Natural killer cell treated with Interleukin-12 subunit alpha and Interleukin-12 subunit beta and Interleukin-15 and Interleukin-18, amount 100 ng/mL, for 72 hours (primary cell): Measurements from ENCODE around the gene VPREB3. TPM values are rescaled to one million over a fixed set of nuclear protein-coding genes. Genes with fewer than 3 reads are reported as not detected.

Experiments used
- ATAC-seq, 2 donors: fragments of 150-1000 bp; cut with Tn5 transposase in 1 of 2; sonication (Bioruptor Pico), chemical (Tn5 transposase) in 1 of 2; 2 replicates each; pipeline ENCODE4 v1.10.0; 2021
- DNase-seq: peaks from one replicate; pipeline ENCODE4 v3.0.0; 2022; ENCODE audit warnings: low spot score
- H3K27ac Mint-ChIP-seq, 2 donors: 1 replicate in 1 of 2; 2 replicates in 1 of 2; pipeline ENCODE4 v1.8.0; 2022; ENCODE audit warnings: mixed read lengths in 2 of 2, mild to moderate bottlenecking in 1 of 2, moderate library complexity in 1 of 2
- H3K27me3 Mint-ChIP-seq, 2 donors: 1 replicate in 1 of 2; 2 replicates in 1 of 2; pipeline ENCODE4 v1.8.0; 2022; ENCODE audit warnings: mixed read lengths in 2 of 2
- H3K36me3 Mint-ChIP-seq: one replicate; pipeline ENCODE4 v1.8.0; 2022; ENCODE audit warnings: mixed read lengths
- H3K4me1 Mint-ChIP-seq, 2 donors: 1 replicate in 1 of 2; 2 replicates in 1 of 2; pipeline ENCODE4 v1.8.0; 2022; ENCODE audit warnings: low read depth in 2 of 2, mixed read lengths in 2 of 2, mild to moderate bottlenecking in 1 of 2
- H3K4me3 Mint-ChIP-seq: one replicate; pipeline ENCODE4 v1.8.0; 2022; ENCODE audit warnings: mixed read lengths
- H3K9me3 Mint-ChIP-seq: 2 replicates; pipeline ENCODE4 v1.8.0; 2022; ENCODE audit warnings: mixed read lengths
- total RNA-seq, 2 donors: library from RNA; stranded (reverse); gene quantifications; one replicate each; pipeline ENCODE4 v1.2.3, GENCODE V29; 2022

The VPREB3 gene
- total RNA-seq, 2 donors from 2014 or later: 0.52 TPM; not detected in 1

- H3K4me3 Mint-ChIP-seq: no peak overlapping the region
- no peak for ATAC-seq
- no peak for DNase-seq
- no peaks in the 10 kb centered on the region for H3K27me3 Mint-ChIP-seq
- H3K4me1 Mint-ChIP-seq: peaks cover 6 to 14% of the 10 kb centered on the region in 2 donors
- peak overlapping the region in 1 of 2 donors; percentile 87 for H3K27ac Mint-ChIP-seq
- no peaks in the 10 kb centered on the region for H3K36me3 Mint-ChIP-seq
- no peaks in the 10 kb centered on the region for H3K9me3 Mint-ChIP-seq
Observed at GRCh38 chr22:23718371-23719165, 35.7 kb downstream of the VPREB3 start.

GRCh38 chr22:23716811-23717801 is 37.1 kb downstream of the VPREB3 start:
- H3K4me3 Mint-ChIP-seq: peak overlapping the region; percentile 73
- H3K9me3 Mint-ChIP-seq: no peaks in the 10 kb centered on the region
- no peaks in the 10 kb centered on the region for H3K27me3 Mint-ChIP-seq
- H3K27ac Mint-ChIP-seq: peak overlapping the region; percentile 76 to 87
- DNase-seq: peak; percentile 87
- ATAC-seq: peak; percentile 91 to 95
- H3K4me1 Mint-ChIP-seq: peaks cover 6 to 14% of the 10 kb centered on the region in 2 donors
- no peaks in the 10 kb centered on the region for H3K36me3 Mint-ChIP-seq

- Mint-ChIP-seq H3K27me3 (no peaks in the 10 kb centered on the region), H3K4me3 (peak overlapping the region; percentile 73), H3K36me3 (peaks cover 6% of the 10 kb centered on the region), H3K9me3 (no peaks in the 10 kb centered on the region), H3K4me1 (peaks cover 8 to 14% of the 10 kb centered on the region in 2 donors), H3K27ac (peak overlapping the region; percentile 49 to 87)
- ATAC-seq (no peak), DNase-seq (no peak)
Observed at GRCh38 chr22:23715806-23716375, 38.3 kb downstream of the VPREB3 start.

GRCh38 chr22:23714596-23715578 is 39.3 kb downstream of the VPREB3 start:
- H3K36me3 Mint-ChIP-seq: peaks cover 16% of the 10 kb centered on the region
- peak overlapping the region; percentile 73 for H3K4me3 Mint-ChIP-seq
- peak overlapping the region; percentile 49 to 87 for H3K27ac Mint-ChIP-seq
- DNase-seq: no peak
- H3K4me1 Mint-ChIP-seq: peaks cover 14 to 18% of the 10 kb centered on the region in 2 donors
- H3K27me3 Mint-ChIP-seq: no peaks in the 10 kb centered on the region
- no peaks in the 10 kb centered on the region for H3K9me3 Mint-ChIP-seq
- ATAC-seq: no peak

GRCh38 chr22:23713696-23714595 is 40.3 kb downstream of the VPREB3 start:
- Mint-ChIP-seq H3K27me3 (no peaks in the 10 kb centered on the region), H3K27ac (peak overlapping the region; percentile 3 to 34), H3K9me3 (no peaks in the 10 kb centered on the region), H3K4me1 (peaks cover 16 to 24% of the 10 kb centered on the region in 2 donors), H3K36me3 (peaks cover 21% of the 10 kb centered on the region), H3K4me3 (no peak overlapping the region)
- no peak for DNase-seq
- ATAC-seq: no peak

- peaks cover 26 to 36% of the 10 kb centered on the region in 2 donors for H3K4me1 Mint-ChIP-seq
- no peak overlapping the region for H3K4me3 Mint-ChIP-seq
- no peak overlapping the region for H3K27ac Mint-ChIP-seq
- ATAC-seq: no peak
- H3K36me3 Mint-ChIP-seq: peaks cover 34% of the 10 kb centered on the region
- H3K27me3 Mint-ChIP-seq: no peaks in the 10 kb centered on the region
- no peaks in the 10 kb centered on the region for H3K9me3 Mint-ChIP-seq
- no peak for DNase-seq
Observed at GRCh38 chr22:23712256-23712655, 42.0 kb downstream of the VPREB3 start.

- Mint-ChIP-seq H3K4me3 (no peak overlapping the region), H3K27ac (peak overlapping the region; percentile 8 to 67), H3K27me3 (no peaks in the 10 kb centered on the region), H3K36me3 (peaks cover 59% of the 10 kb centered on the region), H3K9me3 (no peaks in the 10 kb centered on the region), H3K4me1 (peaks cover 36 to 58% of the 10 kb centered on the region in 2 donors)
- DNase-seq (no peak), ATAC-seq (no peak)
Observed at GRCh38 chr22:23709107-23709506, 45.1 kb downstream of the VPREB3 start.

- DNase-seq (no peak), ATAC-seq (peak in 1 of 2 donors; percentile 64)
- H3K9me3 Mint-ChIP-seq: no peaks in the 10 kb centered on the region
- H3K27ac Mint-ChIP-seq: peak overlapping the region; percentile 30 to 67
- H3K27me3 Mint-ChIP-seq: no peaks in the 10 kb centered on the region
- peak overlapping the region; percentile 28 for H3K4me3 Mint-ChIP-seq
- H3K36me3 Mint-ChIP-seq: peaks cover 65% of the 10 kb centered on the region
- H3K4me1 Mint-ChIP-seq: peaks cover 35 to 59% of the 10 kb centered on the region in 2 donors
Observed at GRCh38 chr22:23708270-23708669, 46.0 kb downstream of the VPREB3 start.

GRCh38 chr22:23705358-23705757 is 48.9 kb downstream of the VPREB3 start:
- Mint-ChIP-seq H3K4me1 (peaks cover 45 to 59% of the 10 kb centered on the region in 2 donors), H3K9me3 (no peaks in the 10 kb centered on the region), H3K27me3 (no peaks in the 10 kb centered on the region), H3K4me3 (peak overlapping the region; percentile 39), H3K36me3 (peaks cover 74% of the 10 kb centered on the region), H3K27ac (peak overlapping the region; percentile 44 to 55)
- DNase-seq: no peak
- peak; percentile 36 to 62 for ATAC-seq

- H3K36me3 Mint-ChIP-seq: peaks cover 74% of the 10 kb centered on the region
- ATAC-seq (peak in 1 of 2 donors; percentile 31), DNase-seq (no peak)
- no peaks in the 10 kb centered on the region for H3K9me3 Mint-ChIP-seq
- H3K27me3 Mint-ChIP-seq: no peaks in the 10 kb centered on the region
- peaks cover 50 to 54% of the 10 kb centered on the region in 2 donors for H3K4me1 Mint-ChIP-seq
- H3K4me3 Mint-ChIP-seq: peak overlapping the region; percentile 39
- H3K27ac Mint-ChIP-seq: peak overlapping the region; percentile 44 to 55
Observed at GRCh38 chr22:23704829-23705228, 49.4 kb downstream of the VPREB3 start.

GRCh38 chr22:23704062-23704461 is 50.2 kb downstream of the VPREB3 start:
- H3K9me3 Mint-ChIP-seq: no peaks in the 10 kb centered on the region
- ATAC-seq (no peak), DNase-seq (no peak)
- no peak overlapping the region for H3K27ac Mint-ChIP-seq
- peaks cover 74% of the 10 kb centered on the region for H3K36me3 Mint-ChIP-seq
- H3K4me3 Mint-ChIP-seq: no peak overlapping the region
- H3K27me3 Mint-ChIP-seq: no peaks in the 10 kb centered on the region
- H3K4me1 Mint-ChIP-seq: peaks cover 49 to 51% of the 10 kb centered on the region in 2 donors
